ENCODE data around the gene MRGPRG.

Gene MRGPRG

DNA sequence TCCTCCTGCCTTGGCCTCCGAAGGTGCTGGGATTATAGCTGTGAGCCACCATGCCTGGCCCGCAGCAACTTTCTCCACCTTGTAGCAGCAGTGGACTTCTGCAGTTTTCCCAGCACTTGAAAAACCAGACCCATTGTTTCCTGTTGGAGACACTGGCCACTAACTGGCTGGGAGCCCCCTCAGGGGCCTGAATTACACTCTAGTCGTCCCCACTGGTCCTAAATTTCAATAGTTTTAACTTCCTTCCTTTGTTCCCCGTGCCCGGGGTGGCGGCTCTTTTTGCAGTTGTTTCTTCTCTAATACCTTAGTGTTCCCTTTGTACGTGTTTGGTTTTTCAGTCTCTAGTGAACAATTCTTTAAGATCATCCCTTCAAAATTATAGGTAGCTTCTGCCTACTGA lies 16.2 kb upstream of the MRGPRG start:
- H3K4me3 ChIP-seq (ENCODE audit: low read depth, low read length), result no peak overlapping the region
- no peak for DNase-seq (ENCODE audit: low read depth)
- TF ChIP-seq, protein P1, sequence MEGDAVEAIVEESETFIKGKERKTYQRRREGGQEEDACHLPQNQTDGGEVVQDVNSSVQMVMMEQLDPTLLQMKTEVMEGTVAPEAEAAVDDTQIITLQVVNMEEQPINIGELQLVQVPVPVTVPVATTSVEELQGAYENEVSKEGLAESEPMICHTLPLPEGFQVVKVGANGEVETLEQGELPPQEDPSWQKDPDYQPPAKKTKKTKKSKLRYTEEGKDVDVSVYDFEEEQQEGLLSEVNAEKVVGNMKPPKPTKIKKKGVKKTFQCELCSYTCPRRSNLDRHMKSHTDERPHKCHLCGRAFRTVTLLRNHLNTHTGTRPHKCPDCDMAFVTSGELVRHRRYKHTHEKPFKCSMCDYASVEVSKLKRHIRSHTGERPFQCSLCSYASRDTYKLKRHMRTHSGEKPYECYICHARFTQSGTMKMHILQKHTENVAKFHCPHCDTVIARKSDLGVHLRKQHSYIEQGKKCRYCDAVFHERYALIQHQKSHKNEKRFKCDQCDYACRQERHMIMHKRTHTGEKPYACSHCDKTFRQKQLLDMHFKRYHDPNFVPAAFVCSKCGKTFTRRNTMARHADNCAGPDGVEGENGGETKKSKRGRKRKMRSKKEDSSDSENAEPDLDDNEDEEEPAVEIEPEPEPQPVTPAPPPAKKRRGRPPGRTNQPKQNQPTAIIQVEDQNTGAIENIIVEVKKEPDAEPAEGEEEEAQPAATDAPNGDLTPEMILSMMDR (IDR thresholded peaks at IDR 0.05; ENCODE audit: low read depth, low read length, missing control alignments), result no peak

DNA sequence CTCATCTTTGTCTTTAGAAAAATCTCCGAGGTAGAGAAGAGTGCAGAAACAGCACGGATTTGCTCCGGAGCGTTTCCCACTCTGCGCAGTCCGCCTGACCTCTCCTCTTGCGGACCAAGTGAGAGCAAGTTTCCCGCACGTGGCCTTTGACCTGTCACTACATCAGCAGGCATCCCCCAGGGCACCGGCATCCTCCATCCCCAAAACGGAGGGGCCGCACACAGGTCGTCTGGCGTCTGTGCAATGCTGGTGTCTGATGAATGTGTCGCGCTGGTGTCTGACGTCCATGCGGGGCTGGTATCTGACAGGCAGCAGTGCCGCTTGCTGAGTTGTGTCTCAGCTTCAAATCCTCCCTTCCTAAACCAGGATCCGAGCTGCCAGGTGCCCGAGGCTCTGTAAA lies 14.3 kb upstream of the MRGPRG start:
- H3K4me3 ChIP-seq (ENCODE audit: low read depth, low read length), result no peak overlapping the region
- TF ChIP-seq, protein P1 (IDR thresholded peaks at IDR 0.05; ENCODE audit: low read depth, low read length, missing control alignments), result no peak
- no peak for DNase-seq (ENCODE audit: low read depth)

DNA sequence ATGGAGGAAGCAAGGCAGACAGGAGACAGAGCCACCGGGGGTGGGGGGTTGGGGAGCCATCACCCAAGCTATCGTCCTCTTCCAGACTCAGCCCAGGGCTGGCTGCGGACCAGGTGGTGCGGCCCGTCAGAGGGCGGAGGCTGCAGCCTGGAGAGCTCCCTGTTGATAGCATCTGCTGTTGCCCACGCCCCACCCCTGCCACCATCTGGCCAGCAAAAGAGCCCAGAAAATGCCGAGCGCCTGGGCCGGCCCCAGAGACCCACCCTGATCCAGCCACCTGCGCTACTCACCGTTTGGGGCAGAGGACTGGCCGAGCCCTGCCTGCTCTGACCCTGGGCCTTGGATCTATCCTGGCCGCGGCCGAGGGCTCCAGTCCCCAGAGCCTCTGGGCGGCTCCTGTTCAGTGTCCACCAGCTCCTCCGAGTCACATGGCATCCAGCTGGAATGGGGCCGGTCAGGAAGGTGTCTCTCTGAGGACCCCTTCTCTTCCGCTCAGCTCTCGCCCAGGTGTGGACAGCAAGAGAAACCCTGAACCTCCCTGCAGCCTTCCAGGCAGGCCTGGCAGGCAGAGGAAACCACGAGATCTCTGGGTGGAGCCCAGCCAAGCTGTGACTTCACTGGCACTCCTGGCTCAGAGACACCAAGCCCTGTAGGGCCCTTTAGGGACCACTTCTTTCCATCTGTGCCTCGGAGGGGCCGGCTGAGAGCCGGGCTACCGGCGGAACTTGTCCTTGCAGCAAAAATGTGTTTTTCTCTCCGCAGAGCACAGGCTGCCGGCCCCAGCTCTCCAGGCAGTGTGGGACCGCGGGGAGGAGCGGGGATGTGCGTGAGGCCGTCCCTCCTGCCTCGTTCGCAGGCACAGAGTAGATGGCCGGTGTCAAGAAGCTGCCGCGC lies 13.5 kb upstream of the MRGPRG start, which contains the start of gene MRGPRE:
TSS of gene MRGPRE (minus strand) at position 567 of the 894 bp plus-strand sequence. CDS start 3,618 bp downstream, outside the sequence.
- TF ChIP-seq, protein P1 (IDR thresholded peaks at IDR 0.05; ENCODE audit: low read depth, low read length, missing control alignments), result no peak
- H3K4me3 ChIP-seq (ENCODE audit: low read depth, low read length), result no peak within 1 kb of the TSS
- no peak for DNase-seq (ENCODE audit: low read depth)

DNA sequence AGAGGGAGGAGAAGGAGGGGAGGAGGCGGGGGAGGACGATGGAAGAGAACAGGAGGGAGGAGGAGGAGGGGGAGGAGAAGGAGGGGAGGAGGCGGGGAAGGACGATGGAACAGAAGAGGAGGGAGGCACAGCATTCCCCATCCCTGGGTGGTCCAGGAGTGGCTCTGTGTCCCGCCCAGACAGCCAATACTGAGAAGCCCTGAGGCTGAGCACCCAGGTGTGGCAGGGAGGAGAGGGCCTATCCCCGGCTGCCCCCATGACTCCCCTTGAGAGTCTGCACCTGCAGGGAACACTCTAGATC lies 12.9 kb upstream of the MRGPRG start:
- TF ChIP-seq, protein P1 (IDR thresholded peaks at IDR 0.05; ENCODE audit: low read depth, low read length, missing control alignments), result no peak
- DNase-seq (ENCODE audit: low read depth), result no peak
- no peak overlapping the region for H3K4me3 ChIP-seq (ENCODE audit: low read depth, low read length)

DNA sequence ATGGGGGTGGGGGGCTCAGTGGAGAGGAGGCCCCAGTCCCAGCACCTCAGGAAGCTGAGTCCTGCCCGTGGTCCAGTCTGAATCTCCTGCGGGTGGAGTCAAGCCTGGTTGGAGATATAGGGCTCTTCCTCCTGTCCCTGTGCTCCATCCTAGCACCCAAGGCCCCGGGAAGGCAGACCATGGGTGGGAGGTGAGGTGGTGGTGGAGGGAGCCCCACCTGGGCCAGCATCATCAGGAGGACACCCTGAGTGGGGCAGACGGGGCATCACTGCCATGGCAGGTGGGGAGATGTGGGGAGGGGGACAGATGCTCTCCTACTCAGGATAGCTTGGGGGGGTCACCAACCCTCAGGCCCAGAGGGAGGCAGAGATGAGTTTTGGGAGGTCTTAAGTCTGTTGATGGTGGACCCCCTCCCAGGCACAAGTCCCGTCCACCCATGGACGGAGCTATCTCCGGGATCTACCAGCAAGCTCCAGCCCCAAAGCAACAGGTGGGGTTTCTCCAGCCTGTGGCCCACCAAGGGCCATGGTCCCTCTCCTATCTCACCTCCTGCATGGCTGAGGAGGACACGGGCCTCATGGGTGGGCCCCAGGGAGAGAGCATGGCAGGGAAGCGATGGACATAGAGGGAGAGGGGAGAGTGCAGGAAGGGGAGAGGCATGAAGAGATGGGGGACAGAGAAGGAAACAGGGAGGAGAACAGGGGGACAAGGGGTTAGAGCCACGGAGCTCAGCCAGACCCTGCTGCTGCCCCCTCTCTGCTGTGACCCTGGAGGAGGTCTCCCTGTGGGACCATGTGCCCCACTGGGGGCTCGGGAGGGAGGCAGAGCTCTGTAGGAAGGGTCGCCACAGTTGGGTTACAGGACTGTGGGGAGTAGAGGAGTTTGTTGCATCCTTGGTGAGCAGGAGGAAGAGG lies 12.3 kb upstream of the MRGPRG start:
- no peak for DNase-seq (ENCODE audit: low read depth)
- no peak overlapping the region for H3K4me3 ChIP-seq (ENCODE audit: low read depth, low read length)
- TF ChIP-seq, protein P1 (IDR thresholded peaks at IDR 0.05; ENCODE audit: low read depth, low read length, missing control alignments), result no peak

DNA sequence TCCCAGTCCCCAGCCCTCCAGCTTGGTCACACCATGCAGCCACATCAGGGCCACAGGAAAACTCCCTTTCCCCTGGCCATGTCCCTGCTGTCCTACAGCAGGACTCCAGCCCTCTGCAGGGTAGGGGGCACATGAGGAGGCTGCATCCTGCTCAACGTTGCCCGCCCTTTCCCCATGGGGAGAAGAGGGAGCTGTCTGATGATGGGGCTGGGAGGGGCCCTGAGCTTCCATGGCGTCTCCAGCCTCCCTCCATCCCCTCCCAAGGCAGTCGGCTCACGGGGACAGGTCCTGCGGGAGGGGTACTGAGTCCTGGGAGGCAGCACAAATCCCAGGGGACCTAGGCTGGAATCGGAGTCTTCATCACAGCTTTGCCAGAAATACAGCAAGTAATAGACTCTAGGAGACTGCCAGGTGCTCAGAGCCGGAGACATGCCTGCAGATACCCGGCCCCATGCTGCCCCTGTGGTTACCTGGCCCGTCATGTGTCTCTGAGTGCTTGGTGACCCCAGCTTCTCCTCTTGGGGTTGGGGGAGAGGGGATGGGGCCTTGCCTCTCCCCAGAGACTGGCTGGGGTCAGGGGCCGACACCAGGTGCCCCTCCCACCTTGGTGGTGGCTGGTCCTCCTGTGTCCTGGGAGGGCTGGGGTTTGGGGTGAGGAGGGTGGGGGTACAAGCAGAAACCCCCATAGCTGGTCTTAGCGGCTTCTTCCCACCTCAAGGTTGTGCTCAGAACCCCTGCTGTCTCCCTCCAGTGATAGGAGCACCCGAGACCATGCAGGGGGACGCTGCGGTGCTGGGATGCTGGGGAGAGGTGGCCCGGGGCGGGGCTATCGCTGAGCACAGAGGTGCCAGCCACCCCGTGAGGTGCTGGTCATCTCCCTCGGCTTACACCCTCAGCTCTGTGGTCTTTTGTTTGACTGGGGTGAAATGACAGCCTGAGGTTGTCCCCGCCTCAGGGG lies 11.3 kb upstream of the MRGPRG start:
- TF ChIP-seq, protein P1 (IDR thresholded peaks at IDR 0.05; ENCODE audit: low read depth, low read length, missing control alignments), result no peak

More for the DNA sequence above, 11.3 kb upstream of the MRGPRG start:
- no peak overlapping the region for H3K4me3 ChIP-seq (ENCODE audit: low read depth, low read length)
- no peak for DNase-seq (ENCODE audit: low read depth)

Measured in GM12864 (cell line).